HG02678 (cell line): ENCODE data around the gene NPR1.
"Not testable (repeated sequence)": the region's sequence is repeated elsewhere in the genome, so short reads cannot be mapped to it uniquely, and the experiment has no call there.

Experiments used
- ATAC-seq: cut with Tn5 transposase; IDR thresholded peaks from one replicate; pipeline ENCODE4 v1.9.1; 2021; ENCODE audit warnings: mild to moderate bottlenecking, moderate library complexity; ENCODE audit not compliant: unreplicated experiment

Gene NPR1

GRCh38 chr1:153679337-153680119 lies 1.0 kb downstream of the NPR1 start:
- ATAC-seq, result peak; percentile 47

- no peak for ATAC-seq
These were observed 1.6 kb downstream of the NPR1 start for GRCh38 chr1:153680120-153680403.

- ATAC-seq, result no peak
These were observed 4.2 kb downstream of the NPR1 start for GRCh38 chr1:153682730-153683129.

GRCh38 chr1:153683854-153684253 lies 5.4 kb downstream of the NPR1 start:
- no peak for ATAC-seq

- ATAC-seq, result no peak
These were observed 6.4 kb downstream of the NPR1 start for GRCh38 chr1:153684892-153685291.

- ATAC-seq, result no peak
These were observed 7.3 kb downstream of the NPR1 start for GRCh38 chr1:153685544-153686340.

GRCh38 chr1:153687346-153688125 lies 9.0 kb downstream of the NPR1 start:
- ATAC-seq, result no peak

- no peak for ATAC-seq
These were observed 9.8 kb downstream of the NPR1 start for GRCh38 chr1:153688276-153688675.

GRCh38 chr1:153688736-153689328 lies 10.3 kb downstream of the NPR1 start:
- ATAC-seq, result no peak

- no peak for ATAC-seq
These were observed 15.0 kb downstream of the NPR1 start for GRCh38 chr1:153693466-153693865.

GRCh38 chr1:153696741-153697140 lies 18.3 kb downstream of the NPR1 start:
- no peak for ATAC-seq

GRCh38 chr1:153697191-153698019 lies 18.9 kb downstream of the NPR1 start:
- no peak for ATAC-seq

- ATAC-seq, result no peak
These were observed 19.8 kb downstream of the NPR1 start for GRCh38 chr1:153698020-153698922.

GRCh38 chr1:153698923-153699714 lies 20.6 kb downstream of the NPR1 start:
- ATAC-seq, result no peak

GRCh38 chr1:153699768-153700167 lies 21.3 kb downstream of the NPR1 start:
- no peak for ATAC-seq

- no peak for ATAC-seq
These were observed 27.0 kb downstream of the NPR1 start for GRCh38 chr1:153705484-153705883.

- no peak for ATAC-seq
These were observed 32.5 kb downstream of the NPR1 start for GRCh38 chr1:153711026-153711425.

GRCh38 chr1:153716211-153716610 lies 37.7 kb downstream of the NPR1 start:
- not testable (repeated sequence) for ATAC-seq

- no peak for ATAC-seq
These were observed 38.8 kb downstream of the NPR1 start for GRCh38 chr1:153717330-153717729.
